ENCODE measurements around the gene EBI3.
"Not testable (repeated sequence)": the region's sequence is repeated elsewhere in the genome, so short reads cannot be mapped to it uniquely, and the experiment has no call there.

The EBI3 gene

DNA sequence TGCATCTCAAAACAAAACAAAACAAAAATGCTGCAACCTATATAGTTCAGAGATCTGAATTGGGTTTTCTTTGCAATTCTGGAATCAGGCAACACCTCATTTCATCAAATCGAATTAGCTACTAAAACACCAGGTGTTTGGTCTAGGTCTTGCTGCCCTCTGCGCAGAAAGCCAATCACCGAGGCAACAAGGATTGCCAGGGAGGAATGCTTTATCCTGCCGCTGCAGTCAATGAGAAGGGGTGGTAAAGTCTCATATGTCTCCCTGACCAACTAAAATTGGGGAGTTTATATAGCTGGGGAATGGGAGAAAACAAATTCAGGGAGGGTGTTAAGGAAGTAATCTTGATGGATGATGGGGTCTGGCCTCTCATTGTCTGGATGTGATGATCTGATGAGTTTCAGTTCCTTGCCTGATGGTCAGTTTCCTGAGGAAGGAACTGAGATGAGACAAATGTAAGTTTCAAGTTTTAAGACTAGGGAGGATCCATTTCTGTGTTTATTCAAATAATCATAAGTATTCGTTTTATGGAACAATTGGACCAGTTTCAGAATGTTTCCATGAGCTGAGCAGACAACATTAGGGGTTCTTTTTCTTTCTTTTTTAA is 12.6 kb downstream of the EBI3 start:
- no peak for TF ChIP-seq CTCF (IDR thresholded peaks at IDR 0.05; ENCODE audit: low read depth, low read length)
- Histone ChIP-seq H3K27ac (no peak overlapping the region), H3K27me3 (ENCODE audit: insufficient read depth, low read depth, severe bottlenecking) (no peaks in the 10 kb centered on the region), H3K36me3 (no peaks in the 10 kb centered on the region), H3K9me3 (ENCODE audit: severe bottlenecking) (peaks cover 15% of the 10 kb centered on the region), H3K4me3 (ENCODE audit: low read depth, low read length) (no peak overlapping the region)
- no peak for DNase-seq

DNA sequence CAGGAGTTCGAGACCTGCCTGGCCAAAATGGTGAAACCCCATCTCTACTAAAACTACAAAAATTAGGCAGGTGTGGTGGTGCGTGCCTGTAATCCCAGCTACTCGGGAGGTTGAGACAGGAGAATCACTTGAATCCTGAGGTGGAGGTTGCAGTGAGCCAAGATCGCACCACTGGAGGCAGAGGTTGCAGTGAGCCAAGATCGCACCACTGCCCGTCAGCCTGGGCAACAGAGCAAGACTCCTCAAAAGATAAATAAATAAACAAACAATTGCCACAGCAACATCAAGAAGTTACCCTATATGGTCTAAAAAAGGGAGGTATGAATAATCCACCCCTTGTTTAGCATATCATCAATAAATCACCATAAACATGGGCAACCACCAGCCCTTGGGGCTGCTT is 16.6 kb downstream of the EBI3 start:
- peaks cover 16% of the 10 kb centered on the region for H3K36me3 ChIP-seq
- not testable (repeated sequence) for DNase-seq; H3K4me3 ChIP-seq (ENCODE audit: low read depth, low read length); H3K27me3 ChIP-seq (ENCODE audit: insufficient read depth, low read depth, severe bottlenecking); H3K27ac ChIP-seq
- peaks cover 15% of the 10 kb centered on the region for H3K9me3 ChIP-seq (ENCODE audit: severe bottlenecking)

DNA sequence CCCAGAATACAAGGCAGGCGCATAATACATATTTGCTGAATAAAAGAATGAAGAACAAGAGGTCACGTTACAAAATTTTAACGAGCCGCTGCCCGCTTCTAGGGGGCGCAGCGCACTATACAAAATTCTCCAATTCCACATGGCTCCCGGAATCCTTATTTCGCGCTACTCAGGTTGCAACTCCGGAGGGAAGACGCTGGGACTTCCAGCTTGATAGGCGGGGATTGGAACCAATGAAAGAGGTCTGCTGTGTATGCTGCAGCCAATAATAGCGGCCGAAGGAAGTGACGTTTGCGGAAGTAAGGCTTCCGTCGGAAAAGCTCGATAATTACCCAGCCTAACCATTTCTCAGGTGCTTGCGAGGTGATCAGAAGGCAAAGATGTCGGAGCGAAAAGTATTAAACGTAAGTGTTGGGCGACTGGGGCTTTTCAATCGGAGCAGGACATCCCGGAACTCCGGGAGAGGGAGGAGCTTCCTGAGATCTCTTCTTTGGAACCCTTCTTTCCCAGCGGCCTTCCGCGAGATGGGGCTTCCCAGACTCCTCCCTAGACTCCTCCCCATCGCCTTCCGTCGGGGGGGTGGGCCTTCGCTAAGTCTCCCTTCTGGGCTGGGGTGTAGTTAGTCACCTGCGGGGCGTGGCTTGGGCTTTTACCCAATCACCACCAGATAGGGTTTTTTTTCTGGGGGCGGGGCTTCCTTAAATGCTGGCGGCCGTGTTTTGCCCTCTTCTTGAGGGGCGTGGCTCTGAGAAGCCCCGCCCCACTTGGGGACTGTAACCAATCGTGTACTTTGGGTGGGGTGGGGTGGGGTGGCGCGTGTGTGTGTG is 17.7 kb downstream of the EBI3 start, which contains the start of gene YJU2:
Gene YJU2, plus strand, starts transcription at position 314 of the 827 bp plus-strand sequence. Its CDS starts 67 bp downstream, at position 381.
- Histone ChIP-seq H3K9me3 (ENCODE audit: severe bottlenecking) (peaks cover 7% of the 10 kb centered on the region), H3K4me3 (ENCODE audit: low read depth, low read length) (peak within 1 kb of the TSS; percentile 87), H3K27ac (peak within 1 kb of the TSS; percentile 92), H3K36me3 (peaks cover 24% of the 10 kb centered on the region), H3K27me3 (ENCODE audit: insufficient read depth, low read depth, severe bottlenecking) (no peaks in the 10 kb centered on the region)
- peak; percentile 99 for DNase-seq
- peak; percentile 37; the same call in 1 of the 2 replicates for TF ChIP-seq CTCF (IDR thresholded peaks at IDR 0.05; ENCODE audit: low read depth, low read length)

- peaks cover 3% of the 10 kb centered on the region for H3K9me3 ChIP-seq (ENCODE audit: severe bottlenecking)
- no peak overlapping the region for H3K27ac ChIP-seq
- no peaks in the 10 kb centered on the region for H3K27me3 ChIP-seq (ENCODE audit: insufficient read depth, low read depth, severe bottlenecking)
- no peak overlapping the region for H3K4me3 ChIP-seq (ENCODE audit: low read depth, low read length)
- peaks cover 49% of the 10 kb centered on the region for H3K36me3 ChIP-seq
- DNase-seq, result no peak
- peak; percentile 65 for TF ChIP-seq CTCF (IDR thresholded peaks at IDR 0.05; ENCODE audit: low read depth, low read length)
These were observed 27.2 kb downstream of the EBI3 start for GRCh38 chr19:4256563-4256962.

GRCh38 chr19:4257025-4257424 is 27.7 kb downstream of the EBI3 start:
- no peak for DNase-seq
- Histone ChIP-seq H3K27ac (no peak overlapping the region), H3K27me3 (ENCODE audit: insufficient read depth, low read depth, severe bottlenecking) (no peaks in the 10 kb centered on the region), H3K4me3 (ENCODE audit: low read depth, low read length) (no peak overlapping the region), H3K9me3 (ENCODE audit: severe bottlenecking) (peaks cover 3% of the 10 kb centered on the region), H3K36me3 (peaks cover 47% of the 10 kb centered on the region)
- no peak for TF ChIP-seq CTCF (IDR thresholded peaks at IDR 0.05; ENCODE audit: low read depth, low read length)

DNA sequence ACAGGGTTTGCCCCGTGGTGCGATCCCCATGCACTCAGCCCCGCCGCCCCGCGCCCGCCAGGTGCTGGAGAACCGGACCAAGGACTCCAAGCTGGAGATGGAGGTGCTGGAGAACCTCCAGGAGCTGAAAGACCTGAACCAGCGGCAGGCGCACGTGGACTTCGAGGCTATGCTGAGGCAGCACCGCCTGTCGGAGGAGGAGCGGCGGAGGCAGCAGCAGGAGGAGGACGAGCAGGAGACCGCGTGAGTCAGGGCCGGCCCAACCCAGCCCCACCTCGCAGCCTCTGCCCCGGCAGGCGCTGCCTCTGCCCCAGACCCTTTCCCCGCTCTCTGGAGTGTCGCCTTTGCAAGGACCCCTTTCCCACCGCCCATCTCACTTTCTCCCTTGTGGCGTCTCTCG is 28.9 kb downstream of the EBI3 start:
- no peak for TF ChIP-seq CTCF (IDR thresholded peaks at IDR 0.05; ENCODE audit: low read depth, low read length)
- DNase-seq, result no peak
- Histone ChIP-seq H3K27ac (no peak overlapping the region), H3K27me3 (ENCODE audit: insufficient read depth, low read depth, severe bottlenecking) (no peaks in the 10 kb centered on the region), H3K36me3 (peaks cover 44% of the 10 kb centered on the region), H3K4me3 (ENCODE audit: low read depth, low read length) (no peak overlapping the region), H3K9me3 (ENCODE audit: severe bottlenecking) (peaks cover 3% of the 10 kb centered on the region)

Data from WERI-Rb-1 (cell line).